GM12875 (cell line): ENCODE data around the gene GPC5.

Source experiments
- H3K4me3 ChIP-seq: one replicate; pipeline ENCODE4 v1.5.1; 2011; ENCODE audit warnings: low read depth, low read length, control low read depth
- TF ChIP-seq, protein P1 (sequence below): IDR thresholded peaks from 2 replicates; pipeline ENCODE4 v1.5.1; 2011; ENCODE audit warnings: low read depth, mild to moderate bottlenecking, control low read depth, inconsistent platforms, low read length, moderate library complexity, borderline replicate concordance; ENCODE audit not compliant: insufficient read depth

GPC5 gene

DNA sequence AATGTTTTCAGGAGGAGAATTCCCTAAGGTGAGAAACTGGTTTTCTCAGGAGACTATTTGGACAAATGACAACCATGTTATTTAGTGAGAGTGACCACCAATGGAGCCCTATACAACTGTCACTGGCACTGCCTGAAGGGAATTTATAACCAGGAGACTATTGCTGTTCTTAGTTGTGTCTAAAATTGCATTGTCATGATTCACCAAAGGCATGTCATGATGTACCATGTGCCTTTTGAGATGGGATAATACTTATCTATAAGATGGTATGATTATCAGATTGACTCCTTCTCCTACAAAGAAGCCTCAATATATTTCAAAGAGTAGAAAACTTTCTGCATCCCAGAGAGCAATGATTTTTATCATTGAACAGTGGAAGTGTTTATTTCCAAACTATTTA, 1088.8 kb downstream of the GPC5 start:
- no peak overlapping the region for H3K4me3 ChIP-seq
- TF ChIP-seq, protein P1, sequence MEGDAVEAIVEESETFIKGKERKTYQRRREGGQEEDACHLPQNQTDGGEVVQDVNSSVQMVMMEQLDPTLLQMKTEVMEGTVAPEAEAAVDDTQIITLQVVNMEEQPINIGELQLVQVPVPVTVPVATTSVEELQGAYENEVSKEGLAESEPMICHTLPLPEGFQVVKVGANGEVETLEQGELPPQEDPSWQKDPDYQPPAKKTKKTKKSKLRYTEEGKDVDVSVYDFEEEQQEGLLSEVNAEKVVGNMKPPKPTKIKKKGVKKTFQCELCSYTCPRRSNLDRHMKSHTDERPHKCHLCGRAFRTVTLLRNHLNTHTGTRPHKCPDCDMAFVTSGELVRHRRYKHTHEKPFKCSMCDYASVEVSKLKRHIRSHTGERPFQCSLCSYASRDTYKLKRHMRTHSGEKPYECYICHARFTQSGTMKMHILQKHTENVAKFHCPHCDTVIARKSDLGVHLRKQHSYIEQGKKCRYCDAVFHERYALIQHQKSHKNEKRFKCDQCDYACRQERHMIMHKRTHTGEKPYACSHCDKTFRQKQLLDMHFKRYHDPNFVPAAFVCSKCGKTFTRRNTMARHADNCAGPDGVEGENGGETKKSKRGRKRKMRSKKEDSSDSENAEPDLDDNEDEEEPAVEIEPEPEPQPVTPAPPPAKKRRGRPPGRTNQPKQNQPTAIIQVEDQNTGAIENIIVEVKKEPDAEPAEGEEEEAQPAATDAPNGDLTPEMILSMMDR: no peak

DNA sequence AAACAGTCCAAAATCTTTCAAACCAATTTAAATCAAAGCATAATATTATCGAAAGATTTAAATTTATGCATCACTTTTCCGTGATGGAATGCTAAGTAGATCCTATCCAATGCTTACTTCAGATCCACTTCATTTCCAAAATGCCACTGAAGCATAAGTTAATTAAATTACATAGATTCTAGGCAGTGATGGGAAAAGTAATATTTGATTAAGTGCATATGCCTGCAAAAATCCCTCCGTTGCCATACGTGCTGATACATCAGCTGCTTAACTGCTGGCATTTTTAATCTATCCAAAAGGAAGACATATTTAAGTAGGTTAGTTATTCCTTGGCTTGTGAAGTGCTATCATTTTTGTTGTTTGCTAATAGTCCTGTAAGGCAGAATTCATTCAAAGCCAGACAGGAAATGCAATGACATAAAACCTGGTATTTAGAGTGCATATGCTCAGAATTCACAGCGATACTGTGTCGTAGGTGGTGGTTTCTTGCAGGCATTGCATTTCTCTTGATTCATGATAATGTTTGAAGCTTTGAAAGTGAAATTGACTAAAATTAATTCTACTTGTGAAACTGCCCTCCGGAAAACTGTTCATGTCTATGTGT, 1089.9 kb downstream of the GPC5 start:
- TF ChIP-seq, protein P1: no peak
- no peak overlapping the region for H3K4me3 ChIP-seq

DNA sequence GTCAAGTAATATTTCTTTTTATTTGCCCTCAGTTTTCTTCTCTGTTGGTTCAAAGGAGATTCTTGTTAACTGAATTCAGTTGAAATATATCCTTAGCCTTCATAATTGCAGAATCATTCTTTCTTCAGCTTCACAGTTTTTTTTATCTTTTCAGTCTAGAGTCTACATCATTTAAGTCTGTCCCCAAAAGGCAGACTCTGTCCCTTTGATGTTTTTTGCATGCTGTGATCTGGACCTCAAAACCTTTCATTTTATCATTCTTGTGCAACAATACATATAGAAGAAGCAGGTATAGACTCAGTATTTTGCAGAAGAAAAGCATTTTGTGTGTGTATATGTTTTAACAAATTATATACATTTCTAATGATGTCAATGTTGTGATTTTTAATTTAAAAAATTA, 1093.4 kb downstream of the GPC5 start:
- TF ChIP-seq, protein P1: no peak
- no peak overlapping the region for H3K4me3 ChIP-seq

DNA sequence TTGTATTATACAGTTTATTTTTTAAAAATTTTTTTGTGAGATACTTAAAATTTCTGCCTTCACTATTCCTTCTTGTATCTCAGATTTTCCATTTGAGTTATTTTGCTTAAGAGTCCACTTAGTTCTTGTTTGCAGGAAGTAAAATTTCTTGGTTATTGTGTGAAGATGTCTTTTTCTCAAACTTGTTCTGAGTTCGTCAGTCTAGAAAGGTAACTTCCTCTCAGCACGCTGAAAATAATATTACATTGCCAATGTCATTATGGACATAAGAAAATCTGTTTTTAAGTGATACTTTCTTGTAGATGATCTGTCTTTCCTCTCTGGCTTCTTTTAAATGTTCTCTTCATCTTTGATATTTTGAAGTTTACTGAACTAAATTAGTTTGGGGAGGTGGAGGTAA, 1096.5 kb downstream of the GPC5 start:
- no peak overlapping the region for H3K4me3 ChIP-seq
- TF ChIP-seq, protein P1: no peak

DNA sequence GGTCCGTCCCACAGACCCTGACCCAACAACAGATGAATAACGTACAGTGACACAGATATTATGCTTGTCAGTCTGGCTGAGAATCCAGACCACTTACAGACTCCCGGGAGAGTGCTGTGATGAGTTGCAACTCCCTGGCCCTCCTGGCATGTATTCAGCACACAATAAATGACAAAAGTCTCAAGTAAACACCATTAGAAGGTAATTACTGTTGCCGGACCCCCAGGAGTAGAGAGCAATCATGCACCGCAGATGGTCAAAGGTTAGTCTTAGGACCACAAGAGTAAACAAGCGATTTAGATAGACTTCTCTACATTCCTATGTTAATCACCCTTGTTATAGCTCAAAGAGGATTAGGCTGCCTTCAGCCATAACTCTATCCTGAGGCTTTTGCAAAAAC, 1101.8 kb downstream of the GPC5 start:
- TF ChIP-seq, protein P1: no peak
- no peak overlapping the region for H3K4me3 ChIP-seq

DNA sequence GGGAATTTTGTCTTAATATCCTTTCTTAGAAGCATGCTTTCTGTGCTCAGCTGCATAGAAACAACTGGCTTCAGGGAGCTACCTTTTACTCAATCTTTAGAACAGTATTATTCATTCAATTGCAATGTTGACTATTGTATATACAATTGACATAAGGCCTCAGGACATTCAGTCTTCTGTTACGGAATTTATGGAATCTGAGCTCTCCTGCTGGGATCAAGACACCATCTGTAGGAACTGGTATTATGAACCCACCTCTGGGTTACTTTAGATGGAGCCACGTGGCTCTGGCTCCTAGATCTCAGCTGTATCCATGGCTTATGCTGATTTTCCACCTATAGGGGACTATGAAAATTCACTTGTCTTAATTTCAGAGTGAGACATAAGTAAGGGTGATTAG, 1112.0 kb downstream of the GPC5 start:
- TF ChIP-seq, protein P1: no peak
- H3K4me3 ChIP-seq: no peak overlapping the region

DNA sequence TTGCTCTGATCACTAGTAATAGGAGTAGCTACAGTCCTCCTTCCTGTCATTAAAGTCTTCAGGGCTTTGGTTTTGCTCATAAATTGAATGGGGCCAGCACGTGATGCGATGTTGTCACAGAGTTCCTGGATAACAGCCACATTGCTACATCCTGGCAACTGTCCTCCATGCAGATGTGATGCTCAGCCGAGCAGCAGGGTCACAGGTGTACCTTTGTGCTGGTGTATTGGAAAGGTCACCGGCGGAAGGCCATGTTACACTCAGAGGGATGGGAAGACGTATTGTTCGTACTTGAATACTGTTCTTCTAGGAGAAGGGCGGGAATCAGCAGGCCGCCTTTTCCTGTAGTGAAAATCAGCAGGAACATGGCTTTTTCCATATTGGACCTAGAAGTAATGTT, 1114.4 kb downstream of the GPC5 start:
- H3K4me3 ChIP-seq: no peak overlapping the region
- TF ChIP-seq, protein P1: no peak
